Colonic mucosa (tissue), 4 donors: Measurements from ENCODE around the gene NRP2. TPM values are rescaled to one million over a fixed set of nuclear protein-coding genes. Genes with fewer than 3 reads are reported as not detected.

ENCODE experiments used
- DNase-seq: peaks from one replicate; pipeline ENCODE4 v3.0.0-alpha.2; 2020
- H3K27ac ChIP-seq: fragments of 200-600 bp; one replicate; pipeline ENCODE4 v1.8.0; 2021
- H3K27me3 ChIP-seq: fragments of 200-600 bp; one replicate; pipeline ENCODE4 v1.8.0; 2021
- H3K36me3 ChIP-seq: fragments of 200-600 bp; one replicate; pipeline ENCODE4 v1.8.0; 2021
- H3K4me1 ChIP-seq: fragments of 200-600 bp; one replicate; pipeline ENCODE4 v1.8.0; 2021; ENCODE audit warnings: mild to moderate bottlenecking
- H3K4me3 ChIP-seq: fragments of 200-600 bp; one replicate; pipeline ENCODE4 v1.8.0; 2021
- H3K9ac ChIP-seq, 2 donors: one replicate each; pipeline ENCODE4 v1.7.0; 2013; ENCODE audit warnings: control low read depth in 2 of 2, low read depth in 2 of 2, low read length in 2 of 2
- H3K9me3 ChIP-seq: fragments of 200-600 bp; one replicate; pipeline ENCODE4 v1.8.0; 2021
- CTCF ChIP-seq: fragments of 200-600 bp; IDR thresholded peaks from one replicate; pipeline ENCODE4 v1.8.0; 2022; ENCODE audit warnings: antibody characterized with exemption, mild to moderate bottlenecking
- intact Hi-C: fragments of 100-400 bp; cut with DNase I; formaldehyde crosslinking; loops from one replicate; pipeline ENCODE4 v1.14.1; 2022
- total RNA-seq, 2 donors: library from RNA; stranded (reverse); fragmentation: NEBNext Ultra II Directional in 1 of 2; extraction: Animal tissue kit (Norgen Biotek cat#: 25700) in 1 of 2; gene quantifications; one replicate each; pipeline ENCODE4 v1.2.1, GENCODE V29; 2021
- donor health status: healthy.
- donor health status: DM: no; HTN: no; CAD: no.
- donor health status: DM: no; HTN: no; CAD: no.

The NRP2 gene
- total RNA-seq, 2 donors from 2014 or later: 5.4 to 25.2 TPM

GRCh38 chr2:205780645-205781044 is 98.3 kb downstream of the NRP2 start:
- Histone ChIP-seq H3K27me3 (no peaks in the 10 kb centered on the region), H3K27ac (no peak overlapping the region)

GRCh38 chr2:205781244-205781931 is 99.1 kb downstream of the NRP2 start:
- Histone ChIP-seq H3K9me3 (no peaks in the 10 kb centered on the region), H3K4me3 (no peak overlapping the region), H3K36me3 (no peaks in the 10 kb centered on the region), H3K9ac (no peak overlapping the region), H3K27me3 (no peaks in the 10 kb centered on the region), H3K27ac (no peak overlapping the region), H3K4me1 (no peaks in the 10 kb centered on the region)
- TF ChIP-seq CTCF: no peak
- no peak for DNase-seq
- intact Hi-C loops: no loop called here

More at GRCh38 chr2:205780645-205781044, 98.3 kb downstream of the NRP2 start:
- intact Hi-C loops: no loop called here
- H3K4me3 ChIP-seq: no peak overlapping the region
- no peak overlapping the region for H3K9ac ChIP-seq
- H3K4me1 ChIP-seq: no peaks in the 10 kb centered on the region
- no peak for DNase-seq
- no peaks in the 10 kb centered on the region for H3K9me3 ChIP-seq
- no peaks in the 10 kb centered on the region for H3K36me3 ChIP-seq
- no peak for TF ChIP-seq CTCF

- Histone ChIP-seq H3K9ac (no peak overlapping the region), H3K36me3 (no peaks in the 10 kb centered on the region), H3K27ac (no peak overlapping the region), H3K9me3 (no peaks in the 10 kb centered on the region), H3K4me1 (no peaks in the 10 kb centered on the region), H3K4me3 (no peak overlapping the region), H3K27me3 (no peaks in the 10 kb centered on the region)
- DNase-seq: no peak
- intact Hi-C loops: no loop called here
- no peak for TF ChIP-seq CTCF
Measured at GRCh38 chr2:205782941-205783340, 100.6 kb downstream of the NRP2 start.

- Histone ChIP-seq H3K27me3 (no peaks in the 10 kb centered on the region), H3K36me3 (no peaks in the 10 kb centered on the region), H3K4me1 (no peaks in the 10 kb centered on the region), H3K9ac (no peak overlapping the region), H3K9me3 (no peaks in the 10 kb centered on the region), H3K27ac (no peak overlapping the region), H3K4me3 (no peak overlapping the region)
- no peak for DNase-seq
- no peak for TF ChIP-seq CTCF
- intact Hi-C loops: no loop called here
Measured at GRCh38 chr2:205783872-205784499, 101.7 kb downstream of the NRP2 start.

GRCh38 chr2:205785507-205786260 is 103.4 kb downstream of the NRP2 start:
- Histone ChIP-seq H3K4me3 (no peak overlapping the region), H3K9ac (no peak overlapping the region), H3K4me1 (no peaks in the 10 kb centered on the region), H3K27me3 (no peaks in the 10 kb centered on the region), H3K9me3 (no peaks in the 10 kb centered on the region), H3K36me3 (no peaks in the 10 kb centered on the region), H3K27ac (no peak overlapping the region)
- DNase-seq: no peak
- intact Hi-C loops: no loop called here
- TF ChIP-seq CTCF: no peak
